ENCODE data around the gene TUBB1. TPM values are rescaled to one million over a fixed set of nuclear protein-coding genes. Genes with fewer than 3 reads are reported as not detected.

TUBB1 gene
- total and polyA plus RNA-seq, 2 donors from 2014 or later = 0.17 TPM; not detected in 1

GRCh38 chr20:58971429-58971828, 47.8 kb upstream of the TUBB1 start:
- no peak for DNase-seq
- no peak for TF ChIP-seq CTCF (IDR thresholded peaks at IDR 0.05; ENCODE audit: borderline replicate concordance, extremely low read depth, insufficient read depth)
- no peak overlapping the region for H3K4me3 ChIP-seq (ENCODE audit: low read length in 3 of 3)
- H3K36me3 ChIP-seq (ENCODE audit: control insufficient read depth in 2 of 3, insufficient read depth in 3 of 3, low read length in 3 of 3) = no peaks in the 10 kb centered on the region
- no peak overlapping the region for H3K9ac ChIP-seq (ENCODE audit: low read length in 3 of 3)
- H3K4me1 ChIP-seq (ENCODE audit: control insufficient read depth in 2 of 3, insufficient read depth in 2 of 3, low read depth in 1 of 3, low read length in 3 of 3) = no peaks in the 10 kb centered on the region
- H3K27me3 ChIP-seq (ENCODE audit: control insufficient read depth, insufficient read depth, low read length) = no peaks in the 10 kb centered on the region
- no peak overlapping the region for H3K27ac ChIP-seq (ENCODE audit: low read depth in 2 of 2, low read length in 2 of 2)
- H3K9me3 ChIP-seq (ENCODE audit: control insufficient read depth in 2 of 3, insufficient read depth in 1 of 3, low read length in 3 of 3) = peaks cover 0 to 12% (median 0%) of the 10 kb centered on the region in 3 donors
- FAIRE-seq = no peak
- intact Hi-C loops (cut with DNase I) = no loop called here

- Histone ChIP-seq H3K27me3 (ENCODE audit: control insufficient read depth, insufficient read depth, low read length) (no peaks in the 10 kb centered on the region), H3K4me1 (ENCODE audit: control insufficient read depth in 2 of 3, insufficient read depth in 2 of 3, low read depth in 1 of 3, low read length in 3 of 3) (no peaks in the 10 kb centered on the region), H3K9ac (ENCODE audit: low read length in 3 of 3) (no peak overlapping the region), H3K27ac (ENCODE audit: low read depth in 2 of 2, low read length in 2 of 2) (no peak overlapping the region), H3K4me3 (ENCODE audit: low read length in 3 of 3) (no peak overlapping the region), H3K9me3 (ENCODE audit: control insufficient read depth in 2 of 3, insufficient read depth in 1 of 3, low read length in 3 of 3) (peaks cover 0 to 12% (median 0%) of the 10 kb centered on the region in 3 donors), H3K36me3 (ENCODE audit: control insufficient read depth in 2 of 3, insufficient read depth in 3 of 3, low read length in 3 of 3) (no peaks in the 10 kb centered on the region)
- intact Hi-C loops (cut with DNase I) = no loop called here
- FAIRE-seq = no peak
- DNase-seq = no peak
- TF ChIP-seq CTCF (IDR thresholded peaks at IDR 0.05; ENCODE audit: borderline replicate concordance, extremely low read depth, insufficient read depth) = no peak
Observed at GRCh38 chr20:58973179-58973578, 46.0 kb upstream of the TUBB1 start.

GRCh38 chr20:58973866-58974265, 45.4 kb upstream of the TUBB1 start:
- DNase-seq = no peak
- no peak for FAIRE-seq
- H3K4me3 ChIP-seq (ENCODE audit: low read length in 3 of 3) = no peak overlapping the region
- H3K9ac ChIP-seq (ENCODE audit: low read length in 3 of 3) = no peak overlapping the region
- no peaks in the 10 kb centered on the region for H3K36me3 ChIP-seq (ENCODE audit: control insufficient read depth in 2 of 3, insufficient read depth in 3 of 3, low read length in 3 of 3)
- H3K27ac ChIP-seq (ENCODE audit: low read depth in 2 of 2, low read length in 2 of 2) = no peak overlapping the region
- TF ChIP-seq CTCF (IDR thresholded peaks at IDR 0.05; ENCODE audit: borderline replicate concordance, extremely low read depth, insufficient read depth) = no peak
- no peaks in the 10 kb centered on the region for H3K4me1 ChIP-seq (ENCODE audit: control insufficient read depth in 2 of 3, insufficient read depth in 2 of 3, low read depth in 1 of 3, low read length in 3 of 3)
- H3K9me3 ChIP-seq (ENCODE audit: control insufficient read depth in 2 of 3, insufficient read depth in 1 of 3, low read length in 3 of 3) = peaks cover 0 to 12% (median 0%) of the 10 kb centered on the region in 3 donors
- intact Hi-C loops (cut with DNase I) = no loop called here
- no peaks in the 10 kb centered on the region for H3K27me3 ChIP-seq (ENCODE audit: control insufficient read depth, insufficient read depth, low read length)

- Histone ChIP-seq H3K27me3 (ENCODE audit: control insufficient read depth, insufficient read depth, low read length) (no peaks in the 10 kb centered on the region), H3K27ac (ENCODE audit: low read depth in 2 of 2, low read length in 2 of 2) (no peak overlapping the region), H3K9me3 (ENCODE audit: control insufficient read depth in 2 of 3, insufficient read depth in 1 of 3, low read length in 3 of 3) (peaks cover 0 to 7% (median 0%) of the 10 kb centered on the region in 3 donors), H3K4me1 (ENCODE audit: control insufficient read depth in 2 of 3, insufficient read depth in 2 of 3, low read depth in 1 of 3, low read length in 3 of 3) (no peaks in the 10 kb centered on the region), H3K9ac (ENCODE audit: low read length in 3 of 3) (no peak overlapping the region), H3K4me3 (ENCODE audit: low read length in 3 of 3) (no peak overlapping the region), H3K36me3 (ENCODE audit: control insufficient read depth in 2 of 3, insufficient read depth in 3 of 3, low read length in 3 of 3) (no peaks in the 10 kb centered on the region)
- intact Hi-C loops (cut with DNase I) = no loop called here
- no peak for FAIRE-seq
- TF ChIP-seq CTCF (IDR thresholded peaks at IDR 0.05; ENCODE audit: borderline replicate concordance, extremely low read depth, insufficient read depth) = no peak
- no peak for DNase-seq
Observed at GRCh38 chr20:58975353-58975752, 43.9 kb upstream of the TUBB1 start.

Measured in kidney (tissue), 14 donors.